H1 (cell line): ENCODE results near the gene SNX19. TPM values are rescaled to one million over a fixed set of nuclear protein-coding genes. Genes with fewer than 3 reads are reported as not detected.

Experiments
- CTCF ChIA-PET: fragments of 300-600 bp; sonication (Branson Sonifier 250); formaldehyde crosslinking; loops from one replicate; lab custom pipeline; 2021; ENCODE audit not compliant: partially characterized antibody; lab: Charles Lee
- POLR2A ChIA-PET: fragments of 300-600 bp; sonication (Branson Sonifier 250); formaldehyde crosslinking; loops from one replicate; lab custom pipeline; 2021; ENCODE audit warnings: inconsistent platforms; ENCODE audit not compliant: partially characterized antibody; lab: Charles Lee
- DNase-seq, 2 experiments: peaks; one replicate each; pipeline versions ENCODE4 v3.0.0 to v3.0.0-alpha.2; 2010 to 2022; ENCODE audit warnings: low spot score in 2 of 2, low read depth in 1 of 2, mixed read lengths in 1 of 2
- FAIRE-seq: peaks from 2 replicates; lab custom pipeline; 2011; peaks lifted over from hg19 to GRCh38; lab: Jason Lieb, UNC
- H2AFZ ChIP-seq: 2 replicates; pipeline ENCODE4 v1.8.1; 2012; ENCODE audit warnings: low read length, inconsistent platforms
- H2AK5ac ChIP-seq: 2 replicates; pipeline ENCODE4 v1.6.1; 2013; ENCODE audit warnings: low read depth, low read length
- H2BK120ac ChIP-seq: replicated peaks from 2 replicates; pipeline ENCODE3; 2013; ENCODE audit warnings: low read depth, low read length, inconsistent platforms
- H2BK12ac ChIP-seq: 2 replicates; pipeline ENCODE4 v1.6.1; 2013; ENCODE audit warnings: low read depth, low read length
- H2BK15ac ChIP-seq: 2 replicates; pipeline ENCODE4 v1.6.1; 2013; ENCODE audit warnings: low read length
- H2BK20ac ChIP-seq: 2 replicates; pipeline ENCODE4 v1.6.1; 2013; ENCODE audit warnings: low read length
- H2BK5ac ChIP-seq: 2 replicates; pipeline ENCODE4 v1.6.1; 2013; ENCODE audit warnings: low read depth, low read length
- H3K14ac ChIP-seq: 2 replicates; pipeline ENCODE4 v1.6.1; 2013; ENCODE audit warnings: inconsistent platforms; ENCODE audit not compliant: insufficient read length
- H3K18ac ChIP-seq: 2 replicates; pipeline ENCODE4 v1.6.1; 2013; ENCODE audit warnings: low read length; ENCODE audit errors: extremely low read depth
- H3K23ac ChIP-seq: 2 replicates; pipeline ENCODE4 v1.6.1; 2013; ENCODE audit warnings: inconsistent platforms; ENCODE audit not compliant: insufficient read length
- H3K23me2 ChIP-seq: 2 replicates; pipeline ENCODE4 v1.6.1; 2013; ENCODE audit warnings: low read depth, low read length
- H3K27ac ChIP-seq: 2 replicates; pipeline ENCODE4 v1.6.1; 2011; ENCODE audit warnings: low read depth, low read length, inconsistent platforms
- H3K27me3 ChIP-seq, 4 experiments: replicated peaks in 1 of 4; 1 replicate in 1 of 4; 2 replicates in 3 of 4; pipeline versions ENCODE4 v1.6.1 to v1.8.1; 2011 to 2013; ENCODE audit warnings: low read length in 3 of 4, mild to moderate bottlenecking in 3 of 4, inconsistent platforms in 2 of 4, mixed read lengths in 2 of 4, moderate library complexity in 1 of 4; ENCODE audit not compliant: control insufficient read depth in 3 of 4, insufficient read depth in 3 of 4; ENCODE audit errors: extremely low read depth in 1 of 4
- H3K36me3 ChIP-seq, 4 experiments: 2 replicates each; pipeline versions ENCODE4 v1.6.1 to v1.8.1; 2011 to 2013; ENCODE audit warnings: mild to moderate bottlenecking in 4 of 4, low read length in 3 of 4, moderate library complexity in 2 of 4, control low read depth in 1 of 4, inconsistent platforms in 1 of 4; ENCODE audit not compliant: insufficient read depth in 4 of 4, control insufficient read depth in 2 of 4
- H3K4ac ChIP-seq: replicated peaks from 2 replicates; pipeline ENCODE3; 2013; ENCODE audit warnings: low read length, low read depth, mixed read lengths, inconsistent platforms; ENCODE audit not compliant: insufficient read length
- H3K4me1 ChIP-seq, 4 experiments: replicated peaks in 1 of 4; 1 replicate in 1 of 4; 2 replicates in 3 of 4; pipeline versions ENCODE4 v1.6.1 to v1.8.1; 2011 to 2013; ENCODE audit warnings: low read length in 3 of 4, inconsistent platforms in 2 of 4, mixed read lengths in 1 of 4; ENCODE audit not compliant: insufficient read depth in 4 of 4, control insufficient read depth in 3 of 4
- H3K4me2 ChIP-seq, 2 experiments: 2 replicates each; pipeline versions ENCODE4 v1.6.1 to v1.8.1; 2011 to 2013; ENCODE audit warnings: low read depth in 2 of 2, low read length in 2 of 2, control low read depth in 1 of 2, inconsistent platforms in 1 of 2, mild to moderate bottlenecking in 1 of 2; ENCODE audit not compliant: insufficient read depth in 1 of 2
- H3K4me3 ChIP-seq, 4 experiments: fragments of 200-600, 300-600 bp in 1 of 4; sonication (generic), shearing (Covaris generic), sonication (Bioruptor Twin) in 1 of 4; 2 replicates each; pipeline versions ENCODE4 v1.5.1 to v1.8.1; 2011 to 2016; ENCODE audit warnings: low read length in 4 of 4, low read depth in 3 of 4, control low read depth in 2 of 4, inconsistent platforms in 2 of 4, mild to moderate bottlenecking in 2 of 4, mixed read lengths in 1 of 4, moderate library complexity in 1 of 4; ENCODE audit not compliant: insufficient read depth in 2 of 4; ENCODE audit errors: extremely low read depth in 1 of 4
- H3K56ac ChIP-seq: replicated peaks from 2 replicates; pipeline ENCODE3; 2013; ENCODE audit warnings: low read depth, mild to moderate bottlenecking, mixed read lengths, low read length, inconsistent platforms; ENCODE audit not compliant: insufficient read length
- H3K79me1 ChIP-seq: 2 replicates; pipeline ENCODE4 v1.6.1; 2013; ENCODE audit warnings: low read depth, low read length, control low read depth
- H3K79me2 ChIP-seq, 2 experiments: 2 replicates each; pipeline versions ENCODE4 v1.6.1 to v1.8.1; 2012 to 2013; ENCODE audit warnings: low read length in 2 of 2, mild to moderate bottlenecking in 2 of 2, inconsistent platforms in 1 of 2; ENCODE audit not compliant: insufficient read depth in 2 of 2, control insufficient read depth in 1 of 2
- H3K9ac ChIP-seq, 4 experiments: replicated peaks in 1 of 4; 1 replicate in 1 of 4; 2 replicates in 3 of 4; pipeline versions ENCODE4 v1.6.1 to v1.8.1; 2011 to 2013; ENCODE audit warnings: low read depth in 3 of 4, low read length in 3 of 4, control low read depth in 2 of 4, mild to moderate bottlenecking in 2 of 4, moderate library complexity in 2 of 4, inconsistent platforms in 1 of 4; ENCODE audit errors: extremely low read depth in 1 of 4
- H3K9me3 ChIP-seq, 2 experiments: 2 replicates each; pipeline versions ENCODE4 v1.6.1 to v1.8.1; 2012 to 2013; ENCODE audit warnings: mild to moderate bottlenecking in 2 of 2, moderate library complexity in 2 of 2, control low read depth in 1 of 2, inconsistent platforms in 1 of 2, low read depth in 1 of 2, low read length in 1 of 2, mixed read lengths in 1 of 2; ENCODE audit not compliant: insufficient read depth in 2 of 2
- H4K20me1 ChIP-seq, 2 experiments: replicated peaks in 1 of 2; 2 replicates each; pipeline versions ENCODE3 to v1.8.1; 2011 to 2013; ENCODE audit warnings: inconsistent platforms in 2 of 2, low read length in 2 of 2, mild to moderate bottlenecking in 1 of 2; ENCODE audit not compliant: insufficient read depth in 2 of 2, control insufficient read depth in 1 of 2
- H4K5ac ChIP-seq: 2 replicates; pipeline ENCODE4 v1.6.1; 2013; ENCODE audit warnings: low read length, low read depth, mixed read lengths, inconsistent platforms; ENCODE audit not compliant: insufficient read length
- H4K8ac ChIP-seq: 2 replicates; pipeline ENCODE4 v1.8.0; 2013; ENCODE audit warnings: mild to moderate bottlenecking, moderate library complexity, low read length, inconsistent platforms; ENCODE audit not compliant: insufficient read depth; ENCODE audit errors: extremely low read depth
- H4K91ac ChIP-seq: replicated peaks from 2 replicates; pipeline ENCODE3; 2013; ENCODE audit warnings: low read length, mixed read lengths, inconsistent platforms; ENCODE audit not compliant: insufficient read length
- ASH2L ChIP-seq: fragments of 200-600, 300-600 bp; sonication (generic); IDR thresholded peaks from one replicate; pipeline ENCODE4 v1.7.1; 2017; ENCODE audit warnings: low read length
- CBX5 ChIP-seq: fragments of 300-800, 300-1000 bp; sonication (generic); IDR thresholded peaks from 2 replicates; pipeline ENCODE4 v1.7.1; 2016; ENCODE audit warnings: antibody characterized with exemption, low read length, low read depth
- CBX8 ChIP-seq: fragments of 300-800, 300-1000 bp; sonication (generic); IDR thresholded peaks from 2 replicates; pipeline ENCODE4 v1.7.1; 2016; ENCODE audit warnings: low read depth, low read length, borderline replicate concordance
- CHD1 ChIP-seq: IDR thresholded peaks from 2 replicates; pipeline ENCODE4 v1.6.1; 2012; ENCODE audit warnings: low read depth, low read length, improper control_type of control experiment
- KDM1A ChIP-seq: fragments of 200-600, 300-600 bp; sonication (generic); IDR thresholded peaks from 2 replicates; pipeline ENCODE4 v1.7.1; 2016; ENCODE audit warnings: mild to moderate bottlenecking, low read length, borderline replicate concordance
- MAFK ChIP-seq: IDR thresholded peaks from 2 replicates; pipeline ENCODE4 v1.6.1; 2012; ENCODE audit warnings: low read depth, mild to moderate bottlenecking, improper control_type of control experiment, low read length
- RBBP5 ChIP-seq: IDR thresholded peaks from 2 replicates; pipeline ENCODE4 v1.7.1; 2012; ENCODE audit warnings: low read depth, mild to moderate bottlenecking, inconsistent platforms, low read length, moderate library complexity, borderline replicate concordance
- SAP30 ChIP-seq: fragments of 300-600 bp; sonication (generic); IDR thresholded peaks from 2 replicates; pipeline ENCODE4 v1.7.1; 2012; ENCODE audit warnings: low read length, moderate library complexity, mild to moderate bottlenecking, inconsistent platforms; ENCODE audit not compliant: insufficient read depth, insufficient replicate concordance
- TAF7 ChIP-seq: optimal IDR thresholded peaks from 2 replicates; pipeline ENCODE3; 2011; ENCODE audit warnings: low read depth, mild to moderate bottlenecking, inconsistent platforms, low read length, moderate library complexity, borderline replicate concordance
- WGBS, 2 experiments: shearing (Covaris generic) in 1 of 2; methylation state at CpG; one replicate each; pipeline versions ENCODE4 v1.1.6 to v1.1.7; 2013 to 2015; ENCODE audit warnings: low lambda C conversion rate in 2 of 2, mixed read lengths in 2 of 2, inconsistent platforms in 1 of 2, low coverage in 1 of 2, missing lambda C conversion rate in 1 of 2; ENCODE audit not compliant: insufficient replicate concordance in 2 of 2, insufficient coverage in 1 of 2, insufficient read length in 1 of 2; ENCODE audit errors: extremely low coverage in 1 of 2, missing lambda C conversion rate in 1 of 2; 5-methylcytosine and 5-hydroxymethylcytosine counted together
- polyA plus RNA-seq, 7 experiments: library from polyadenylated mRNA; depleted of rRNA in 3 of 7; stranded (reverse) in 5 of 7; unstranded in 2 of 7; fragments of >200 nt in 5 of 7; fragments of 200-250 nt in 2 of 7; gene quantifications; 1 replicate in 5 of 7; 2 replicates in 1 of 7; 4 replicates in 1 of 7; pipeline versions ENCODE4 v1.2.1 to v1.2.3, GENCODE V29; 2011 to 2013; ENCODE audit warnings: missing spikeins in 2 of 7, mixed read lengths in 2 of 7
- total RNA-seq: library from RNA; stranded (reverse); fragmentation: NEBNext Ultra II Directional; extraction: Animal tissue kit (Norgen Biotek cat#: 25700); gene quantifications from 2 replicates; pipeline ENCODE4 v1.2.1, GENCODE V29; 2021

Gene SNX19
- total and polyA plus RNA-seq, 2 of the 8 experiments (the other 6 are each of a cell fraction or from before 2014, with no cell fraction given), result 15.0 to 25.2 TPM

GRCh38 chr11:130913268-130913667 is 3.0 kb downstream of the SNX19 start:
- Histone ChIP-seq H3K4me2 (no peak overlapping the region), H4K20me1 (peaks cover 0 to 3% of the 10 kb centered on the region in 2 experiments), H2BK20ac (no peak overlapping the region), H3K56ac (no peak overlapping the region), H3K27me3 (peaks cover 0 to 15% (median 10%) of the 10 kb centered on the region in 4 experiments; a peak in 6 of 7 replicates), H3K4me3 (no peak overlapping the region), H2BK15ac (no peak overlapping the region), H3K4me1 (peaks cover 0 to 7% (median 3%) of the 10 kb centered on the region in 4 experiments; a peak in 5 of 7 replicates), H4K8ac (no peak overlapping the region), H4K5ac (no peak overlapping the region), H2BK5ac (no peak overlapping the region), H2AK5ac (no peak overlapping the region), H3K18ac (no peak overlapping the region), H3K4ac (no peak overlapping the region), H3K27ac (no peak overlapping the region), H2BK12ac (no peak overlapping the region), H2BK120ac (no peak overlapping the region), H3K36me3 (peaks cover 2 to 19% (median 13%) of the 10 kb centered on the region in 4 experiments; a peak in 6 of 8 replicates), H2AFZ (no peak overlapping the region), H3K23ac (no peak overlapping the region), H3K14ac (no peak overlapping the region), H3K9ac (no peak overlapping the region), H3K23me2 (peaks cover 7% of the 10 kb centered on the region; the same call in 1 of the 2 replicates), H3K9me3 (no peaks in the 10 kb centered on the region), H3K79me2 (peaks cover 0 to 4% of the 10 kb centered on the region in 2 experiments; a peak in 1 of 4 replicates), H4K91ac (no peak overlapping the region), H3K79me1 (peaks cover 7% of the 10 kb centered on the region; the same call in 1 of the 2 replicates)
- DNase-seq (no peak), FAIRE-seq (no peak)
- POLR2A ChIA-PET, result interaction anchor here (1.5 kb wide), 1 partner anchor 67 kb away, joined by 4 read pairs; no protein-coding TSS in a partner anchor
- CTCF ChIA-PET, result interaction anchor here (1.1 to 5.8 kb wide), 5 partner anchors 10 to 107 kb away, joined by 3 to 33 read pairs (median 5); no protein-coding TSS in a partner anchor
- WGBS, 2 experiments, result 84% methylated on average over 2 of the region's 2 CpGs; no CpG with 5 or more reads in 1 of the 2 experiments
- no peak for TF ChIP-seq KDM1A
- TF ChIP-seq CBX5, result no peak
- no peak for TF ChIP-seq MAFK
- TF ChIP-seq SAP30, result no peak
- TF ChIP-seq RBBP5, result no peak
- no peak for TF ChIP-seq CBX8
- TF ChIP-seq ASH2L, result no peak
- no peak for TF ChIP-seq TAF7
- TF ChIP-seq CHD1, result no peak
